Ishikawa (cell line): ENCODE data around the gene DST.

Source experiments
- CEBPB ChIP-seq: IDR thresholded peaks from 2 replicates; pipeline ENCODE4 v1.6.1; 2012
- CREB1 ChIP-seq: IDR thresholded peaks from 2 replicates; pipeline ENCODE4 v1.6.1; 2012; ENCODE audit warnings: low read depth
- EGR1 ChIP-seq: IDR thresholded peaks from 2 replicates; pipeline ENCODE4 v1.6.1; 2012
- EP300 ChIP-seq: IDR thresholded peaks from 2 replicates; pipeline ENCODE4 v1.6.1; 2012; ENCODE audit warnings: borderline replicate concordance
- FOXM1 ChIP-seq: IDR thresholded peaks from 2 replicates; pipeline ENCODE4 v1.6.1; 2012; ENCODE audit warnings: low read depth, borderline replicate concordance
- MAX ChIP-seq: IDR thresholded peaks from 2 replicates; pipeline ENCODE4 v1.6.1; 2012
- NFIC ChIP-seq: IDR thresholded peaks from 2 replicates; pipeline ENCODE4 v1.6.1; 2012
- RAD21 ChIP-seq: IDR thresholded peaks from 2 replicates; pipeline ENCODE4 v1.6.1; 2012; ENCODE audit warnings: low read depth
- REST ChIP-seq: IDR thresholded peaks from 2 replicates; pipeline ENCODE4 v1.6.1; 2012; ENCODE audit warnings: low read depth, mild to moderate bottlenecking
- TAF1 ChIP-seq: IDR thresholded peaks from 2 replicates; pipeline ENCODE4 v1.6.1; 2012; ENCODE audit warnings: low read depth, mild to moderate bottlenecking
- TCF12 ChIP-seq: IDR thresholded peaks from 2 replicates; pipeline ENCODE4 v1.6.1; 2012; ENCODE audit warnings: low read depth
- TEAD4 ChIP-seq: IDR thresholded peaks from 2 replicates; pipeline ENCODE4 v1.6.1; 2012
- USF1 ChIP-seq: IDR thresholded peaks from 2 replicates; pipeline ENCODE4 v1.6.1; 2012
- YY1 ChIP-seq: IDR thresholded peaks from 2 replicates; pipeline ENCODE4 v1.6.1; 2012; ENCODE audit warnings: low read depth
- ZBTB7A ChIP-seq: IDR thresholded peaks from 2 replicates; pipeline ENCODE4 v1.6.1; 2012; ENCODE audit warnings: low read depth

Gene DST

GRCh38 chr6:56541741-56542360 is 100.8 kb downstream of the DST start:
- TF ChIP-seq TAF1, result no peak
- TF ChIP-seq EGR1, result no peak
- no peak for TF ChIP-seq YY1
- no peak for TF ChIP-seq CEBPB
- no peak for TF ChIP-seq CREB1
- TF ChIP-seq NFIC, result no peak
- no peak for TF ChIP-seq RAD21
- TF ChIP-seq REST, result no peak
- no peak for TF ChIP-seq ZBTB7A
- TF ChIP-seq USF1, result no peak
- TF ChIP-seq MAX, result no peak
- no peak for TF ChIP-seq FOXM1
- TF ChIP-seq EP300, result no peak
- no peak for TF ChIP-seq TCF12
- no peak for TF ChIP-seq TEAD4

- TF ChIP-seq USF1 (no peak), EP300 (no peak), FOXM1 (no peak), EGR1 (no peak), ZBTB7A (no peak), CREB1 (no peak), CEBPB (no peak), YY1 (no peak), NFIC (no peak), MAX (no peak), RAD21 (no peak), TEAD4 (no peak), REST (no peak), TCF12 (no peak), TAF1 (no peak)
Observed at GRCh38 chr6:56541030-56541600, 101.6 kb downstream of the DST start.

GRCh38 chr6:56540232-56541029 is 102.3 kb downstream of the DST start:
- TF ChIP-seq YY1, result no peak
- no peak for TF ChIP-seq TCF12
- TF ChIP-seq REST, result no peak
- no peak for TF ChIP-seq RAD21
- no peak for TF ChIP-seq EGR1
- no peak for TF ChIP-seq TEAD4
- no peak for TF ChIP-seq NFIC
- no peak for TF ChIP-seq USF1
- TF ChIP-seq FOXM1, result no peak
- TF ChIP-seq TAF1, result no peak
- no peak for TF ChIP-seq CREB1
- TF ChIP-seq CEBPB, result no peak
- no peak for TF ChIP-seq MAX
- TF ChIP-seq ZBTB7A, result no peak
- no peak for TF ChIP-seq EP300
